Omental fat pad (tissue), 4 donors: ENCODE results near the gene NR1H4. TPM values are rescaled to one million over a fixed set of nuclear protein-coding genes. Genes with fewer than 3 reads are reported as not detected.
"Not testable (repeated sequence)": the region's sequence is repeated elsewhere in the genome, so short reads cannot be mapped to it uniquely, and the experiment has no call there.

Experiments used
- ATAC-seq: fragments of 150-250 bp; one replicate; pipeline ENCODE4 v1.9.1; 2016; ENCODE audit warnings: mild to moderate bottlenecking, moderate library complexity; ENCODE audit not compliant: low FRiP score
- DNase-seq: peaks from one replicate; pipeline ENCODE4 v3.0.0-alpha.2; 2019; ENCODE audit warnings: low spot score
- CTCF ChIP-seq, 3 donors: fragments of 450-650 bp; IDR thresholded peaks; one replicate each; pipeline ENCODE4 v1.5.1; 2016 to 2017; ENCODE audit warnings: antibody characterized with exemption in 3 of 3, mild to moderate bottlenecking in 3 of 3, moderate library complexity in 2 of 3
- total RNA-seq, 4 donors: library from RNA; depleted of rRNA; stranded (reverse); fragments of >200 nt; gene quantifications; one replicate each; pipeline ENCODE4 v1.1.0, GENCODE V29; 2016

NR1H4 gene
- total RNA-seq, 4 donors from 2014 or later = not detected

- DNase-seq = no peak
- ATAC-seq = no peak
- TF ChIP-seq CTCF (IDR thresholded peaks at IDR 0.05) = no peak
Measured at GRCh38 chr12:100544165-100544564, 70.5 kb downstream of the NR1H4 start.

- TF ChIP-seq CTCF (IDR thresholded peaks at IDR 0.05) = no peak
- no peak for ATAC-seq
- DNase-seq = no peak
Measured at GRCh38 chr12:100545092-100545491, 71.4 kb downstream of the NR1H4 start.

- TF ChIP-seq CTCF (IDR thresholded peaks at IDR 0.05) = no peak
- DNase-seq = no peak
- ATAC-seq = no peak
Measured at GRCh38 chr12:100553936-100554335, 80.3 kb downstream of the NR1H4 start.

- DNase-seq (no peak), ATAC-seq (peak; percentile 66)
- peak in 2 of 3 donors; percentile 28 to 31 for TF ChIP-seq CTCF (IDR thresholded peaks at IDR 0.05)
Measured at GRCh38 chr12:100554608-100555077, 81.0 kb downstream of the NR1H4 start.

GRCh38 chr12:100555722-100556121 is 82.1 kb downstream of the NR1H4 start:
- no peak for DNase-seq
- TF ChIP-seq CTCF (IDR thresholded peaks at IDR 0.05) = no peak
- no peak for ATAC-seq

GRCh38 chr12:100557357-100557756 is 83.7 kb downstream of the NR1H4 start:
- ATAC-seq (no peak), DNase-seq (no peak)
- no peak for TF ChIP-seq CTCF (IDR thresholded peaks at IDR 0.05)

- ATAC-seq, DNase-seq: not testable (repeated sequence)
Measured at GRCh38 chr12:100559261-100559660, 85.6 kb downstream of the NR1H4 start.

GRCh38 chr12:100564090-100564489 is 90.4 kb downstream of the NR1H4 start:
- no peak for TF ChIP-seq CTCF (IDR thresholded peaks at IDR 0.05)
- ATAC-seq = no peak
- DNase-seq = no peak
